Germinal center (tissue), 1 donor: Measurements from ENCODE around the gene PIGC.

ENCODE experiments used
- DNase-seq: peaks from one replicate; pipeline ENCODE4 v3.0.0; 2012; ENCODE audit warnings: mixed read lengths, low spot score

PIGC gene

GRCh38 chr1:172429331-172430127 lies 14.3 kb downstream of the PIGC start:
- DNase-seq, result peak; percentile 46

DNA sequence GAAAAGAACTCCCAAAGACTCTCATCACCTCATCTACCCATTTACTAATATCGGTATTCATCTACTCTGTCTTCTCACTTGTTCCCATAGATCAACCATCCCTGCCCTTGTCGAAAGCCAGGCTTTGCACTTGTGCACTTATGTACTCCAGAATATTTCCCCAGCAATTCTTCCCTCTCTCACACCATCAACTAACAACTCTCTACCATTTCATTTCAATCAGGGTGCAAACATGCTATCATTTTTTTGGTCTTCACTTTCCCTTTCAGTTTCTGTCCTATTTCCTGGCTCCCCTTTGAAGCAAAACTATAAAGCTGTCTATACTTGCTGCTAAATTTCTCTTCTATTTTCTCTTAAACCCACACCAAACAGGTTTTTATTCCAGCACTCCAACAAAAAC lies 16.7 kb downstream of the PIGC start:
- no peak for DNase-seq

DNA sequence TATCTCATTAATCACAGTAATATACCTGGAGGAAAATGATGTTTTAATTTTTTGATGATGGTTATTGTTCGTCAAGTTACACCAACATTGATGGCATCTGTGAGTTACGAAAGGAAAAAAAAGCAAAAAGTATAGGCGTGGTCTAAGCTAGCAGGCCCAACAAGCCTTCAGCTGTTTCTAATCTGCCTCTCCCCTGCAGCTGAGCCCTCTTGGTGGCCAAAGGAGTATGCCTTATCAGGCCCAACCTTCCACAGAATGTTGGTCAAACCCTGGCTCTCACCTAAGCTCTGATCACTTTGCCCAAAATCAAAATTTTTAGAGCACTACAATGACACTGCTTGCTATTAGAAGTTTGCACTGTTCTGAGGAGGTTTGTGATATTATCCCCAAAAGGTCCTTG lies 18.5 kb downstream of the PIGC start:
- no peak for DNase-seq

- no peak for DNase-seq
These were observed 20.5 kb downstream of the PIGC start for GRCh38 chr1:172423336-172423735.

DNA sequence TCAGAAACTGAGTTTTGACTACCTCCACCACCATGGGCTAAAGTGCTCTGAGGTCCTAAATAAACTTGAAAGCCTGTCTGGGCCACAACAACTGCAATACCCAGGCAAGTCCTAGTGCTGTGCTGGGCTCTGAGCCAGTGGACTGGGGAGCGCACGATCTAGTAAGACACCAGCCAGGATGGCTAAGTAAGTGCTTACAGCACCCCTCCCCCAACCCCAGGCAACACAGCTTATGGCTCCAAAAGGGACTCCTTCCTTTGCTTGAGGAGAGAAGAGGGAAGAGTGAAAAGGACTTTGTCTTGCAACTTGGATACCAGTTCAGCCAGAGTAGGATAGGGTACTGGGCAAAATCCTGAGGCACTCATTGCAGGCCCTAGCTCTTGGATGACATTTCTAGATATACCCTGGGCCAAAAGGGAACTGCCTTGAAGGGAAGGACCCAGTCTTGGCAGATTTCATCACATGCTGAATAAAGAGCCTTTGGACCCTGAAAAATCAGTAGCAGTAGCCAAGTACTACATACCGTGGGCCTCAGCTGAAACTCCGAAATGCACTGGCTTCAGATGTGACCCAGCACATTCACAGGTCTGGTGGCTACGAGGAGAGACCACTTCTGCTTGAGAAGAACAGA lies 21.8 kb downstream of the PIGC start:
- DNase-seq, result no peak

GRCh38 chr1:172420385-172420784 lies 23.5 kb downstream of the PIGC start, which contains the start of gene C1orf105:
C1orf105 (plus strand) TSS chr1:172420685; CDS start chr1:172420886, 201 bp downstream.
- DNase-seq, result no peak

DNA sequence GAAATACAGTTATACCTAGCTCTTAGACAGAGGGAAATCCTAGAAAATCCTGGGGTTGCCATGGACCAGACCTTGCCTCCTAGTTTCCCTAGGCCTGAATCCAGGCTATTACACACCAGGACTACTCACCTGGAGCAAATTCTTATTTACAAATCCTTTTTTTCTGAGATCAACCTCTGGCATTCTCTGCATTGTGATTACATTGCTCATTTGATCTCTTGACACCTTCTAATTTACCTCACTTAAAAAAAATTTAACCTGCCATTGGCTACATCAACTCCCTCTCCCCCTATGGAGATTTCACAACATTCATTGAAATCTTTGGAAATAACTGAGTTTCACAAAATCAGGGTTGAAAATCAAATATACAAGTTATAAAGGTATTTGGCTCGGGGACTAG lies 26.3 kb downstream of the PIGC start:
- DNase-seq, result no peak

GRCh38 chr1:172416496-172417035 lies 27.3 kb downstream of the PIGC start:
- DNase-seq, result no peak

GRCh38 chr1:172414331-172414730 lies 29.5 kb downstream of the PIGC start:
- no peak for DNase-seq

DNA sequence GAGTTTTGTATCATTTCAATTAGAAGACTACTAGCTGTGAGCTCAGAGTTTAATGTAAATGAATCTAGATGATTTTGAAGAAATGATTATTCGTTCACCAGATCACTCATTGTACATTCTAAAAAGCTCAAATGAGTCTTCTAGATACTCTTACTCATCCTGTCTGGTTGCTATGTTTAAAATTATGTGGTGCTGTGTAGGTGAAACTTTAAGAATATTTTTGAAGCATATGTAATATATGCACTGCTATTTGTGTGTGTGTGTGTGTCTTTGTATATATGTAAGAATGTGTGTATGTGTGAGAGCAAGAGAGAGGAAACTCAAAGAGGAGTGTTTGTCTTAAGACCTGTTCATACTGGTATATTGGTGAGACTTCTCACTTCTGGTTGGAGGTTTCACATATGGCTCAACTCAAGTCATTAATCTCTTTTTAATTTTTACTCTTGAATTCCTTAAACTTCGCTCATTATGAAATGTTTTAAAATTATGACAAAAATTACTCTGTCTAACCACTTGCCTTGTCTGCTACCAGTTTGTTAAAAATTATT lies 32.0 kb downstream of the PIGC start:
- no peak for DNase-seq

DNA sequence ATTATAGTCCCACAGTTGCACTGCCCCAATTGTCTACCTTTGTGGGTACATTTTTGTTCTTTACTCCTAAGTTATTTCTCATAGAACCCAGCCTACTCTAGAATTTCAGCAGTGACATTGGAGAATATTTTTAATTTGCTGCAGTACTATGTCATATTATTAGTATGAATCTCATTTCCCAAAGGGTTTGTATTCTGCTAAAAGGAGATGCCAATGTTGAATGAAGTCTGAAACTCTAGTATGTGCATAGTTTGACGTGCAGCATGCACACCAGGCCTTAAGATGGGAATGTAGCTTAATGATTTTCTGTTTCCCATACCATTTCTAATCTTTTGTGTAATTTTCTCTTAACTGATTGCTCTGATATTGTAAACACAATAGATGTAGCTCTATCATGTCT lies 33.8 kb downstream of the PIGC start:
- DNase-seq, result no peak

- no peak for DNase-seq
These were observed 34.9 kb downstream of the PIGC start for GRCh38 chr1:172408958-172409357.

- DNase-seq, result no peak
These were observed 36.9 kb downstream of the PIGC start for GRCh38 chr1:172406968-172407367.

GRCh38 chr1:172405912-172406311 lies 38.0 kb downstream of the PIGC start:
- DNase-seq, result no peak

- no peak for DNase-seq
These were observed 39.7 kb downstream of the PIGC start for GRCh38 chr1:172404121-172404520.

DNA sequence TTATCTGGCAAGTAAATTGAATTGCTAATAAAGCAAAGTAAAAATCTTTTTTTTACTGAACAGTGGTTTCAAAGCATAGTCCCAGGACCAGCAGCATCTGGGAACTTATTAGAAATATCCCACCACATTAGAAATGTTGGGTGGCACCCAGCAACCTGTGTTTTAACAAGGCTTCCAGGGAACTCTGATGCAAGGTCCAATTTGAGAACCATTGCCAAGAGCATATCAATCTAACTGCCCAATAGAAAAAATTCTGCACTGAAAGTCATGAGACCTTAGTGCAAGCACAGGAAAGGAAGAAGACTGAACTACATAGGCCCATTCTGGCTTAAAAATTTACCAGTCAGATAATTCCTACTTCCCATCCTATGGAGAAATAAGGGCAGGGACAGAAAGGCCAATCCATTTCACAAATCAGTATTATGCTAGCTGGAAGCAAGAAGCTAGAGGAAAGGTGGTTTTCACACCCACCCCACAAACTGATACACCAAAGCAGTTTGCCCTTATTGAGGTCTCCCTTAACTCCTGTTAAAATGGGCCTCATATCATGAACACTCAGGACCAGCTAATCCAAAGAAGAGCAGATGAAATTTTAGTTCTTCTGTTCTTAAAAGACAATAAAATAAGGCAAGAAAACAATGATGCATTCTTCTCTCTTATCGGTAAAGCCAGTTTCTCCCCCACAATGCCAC lies 40.8 kb downstream of the PIGC start:
- no peak for DNase-seq

GRCh38 chr1:172401892-172402291 lies 42.0 kb downstream of the PIGC start:
- no peak for DNase-seq

- DNase-seq, result no peak
These were observed 42.4 kb downstream of the PIGC start for GRCh38 chr1:172401477-172401876.

GRCh38 chr1:172400722-172401105 lies 43.2 kb downstream of the PIGC start:
- no peak for DNase-seq

GRCh38 chr1:172399756-172400721 lies 43.8 kb downstream of the PIGC start:
- no peak for DNase-seq
